HepG2 (cell line): ENCODE results near the gene RNF123. TPM values are rescaled to one million over a fixed set of nuclear protein-coding genes. Genes with fewer than 3 reads are reported as not detected.

Source experiments
- ATRX ChIP-seq: sonication (generic); formaldehyde crosslinking; IDR thresholded peaks from 2 replicates; pipeline ENCODE4 v1.4.0; 2020; ENCODE audit warnings: missing genetic modification reagents, borderline replicate concordance
- E2F1 ChIP-seq: sonication (generic); formaldehyde crosslinking; IDR thresholded peaks from 2 replicates; pipeline ENCODE4 v1.5.0; 2020; ENCODE audit warnings: missing genetic modification reagents
- FOXM1 ChIP-seq: sonication (generic); formaldehyde crosslinking; IDR thresholded peaks from 2 replicates; pipeline ENCODE4 v1.5.0; 2020; ENCODE audit warnings: missing genetic modification reagents
- HNRNPK ChIP-seq: fragments of 200-400 bp; formaldehyde crosslinking; IDR thresholded peaks from 2 replicates; pipeline ENCODE4 v1.6.1; 2018; ENCODE audit warnings: low read length, low read depth, moderate library complexity, mild to moderate bottlenecking; ENCODE audit not compliant: poor library complexity, severe bottlenecking
- ISL2 ChIP-seq: sonication (generic); formaldehyde crosslinking; IDR thresholded peaks from 2 replicates; pipeline ENCODE4 v1.5.0; 2020; ENCODE audit warnings: missing genetic modification reagents
- KAT2B ChIP-seq: fragments of 150-350 bp; IDR thresholded peaks from 2 replicates; pipeline ENCODE4 v1.6.1; 2014; ENCODE audit warnings: low read depth, low read length, borderline replicate concordance
- ZFP36L1 ChIP-seq: sonication (generic); formaldehyde crosslinking; IDR thresholded peaks from 2 replicates; pipeline ENCODE4 v1.8.0; 2022; ENCODE audit warnings: mild to moderate bottlenecking, missing genetic modification reagents, moderate library complexity
- ZNF484 ChIP-seq: sonication (generic); formaldehyde crosslinking; IDR thresholded peaks from 2 replicates; pipeline ENCODE4 v1.5.1; 2020; ENCODE audit warnings: mild to moderate bottlenecking, low read depth, missing genetic modification reagents, borderline replicate concordance
- polyA plus RNA-seq, 8 experiments: library from polyadenylated mRNA; depleted of rRNA in 3 of 8; stranded (reverse) in 7 of 8; unstranded in 1 of 8; fragments of >200 nt; fragmentation: Illumina TruSeq in 4 of 8; extraction: Trizol in 4 of 8; gene quantifications; 2 replicates each; pipeline versions ENCODE4 v1.2.1 to v1.2.3, GENCODE V29; 2011 to 2016; ENCODE audit warnings: low read depth in 4 of 8, missing spikeins in 1 of 8, mixed read lengths in 1 of 8; ENCODE audit not compliant: insufficient read depth in 1 of 8
- total RNA-seq, 5 experiments: library from RNA; depleted of rRNA; stranded (reverse); fragments of >200 nt; fragmentation: Illumina TruSeq; extraction: Trizol; gene quantifications; 2 replicates each; pipeline ENCODE4 v1.2.3, GENCODE V29; 2016; ENCODE audit warnings: low read depth in 1 of 5
- TF ChIP-seq, protein P1 (sequence below): sonication (generic); IDR thresholded peaks from 2 replicates; pipeline ENCODE4 v1.6.1; 2016; ENCODE audit warnings: low read depth, borderline replicate concordance
- TF ChIP-seq, protein P2 (sequence below), 2 experiments: fragments of 450-650 bp in 1 of 2; sonication (generic) in 1 of 2; formaldehyde crosslinking in 1 of 2; IDR thresholded peaks; 2 replicates each; pipeline versions ENCODE4 v1.6.1 to v1.8.0; 2016 to 2022; ENCODE audit warnings: antibody characterized with exemption in 1 of 2, mild to moderate bottlenecking in 1 of 2, missing genetic modification reagents in 1 of 2
- TF ChIP-seq, protein P3 (sequence below): sonication (generic); formaldehyde crosslinking; IDR thresholded peaks from 2 replicates; pipeline ENCODE4 v1.8.0; 2022; ENCODE audit warnings: mild to moderate bottlenecking, missing genetic modification reagents; ENCODE audit not compliant: insufficient replicate concordance
- TF ChIP-seq, protein P4 (sequence below): sonication (generic); formaldehyde crosslinking; IDR thresholded peaks from 2 replicates; pipeline ENCODE4 v1.8.1; 2023; ENCODE audit warnings: mild to moderate bottlenecking, moderate library complexity, missing genetic modification reagents

RNF123 gene
- total and polyA plus RNA-seq, 2 of the 13 experiments (the other 11 are each of a cell fraction or from before 2014, with no cell fraction given), result 29.9 to 82.2 TPM

- TF ChIP-seq ZNF484 (CRISPR knock-in tag) (no peak), FOXM1 (CRISPR knock-in tag) (no peak), KAT2B (no peak), ATRX (CRISPR knock-in tag) (no peak), ZFP36L1 (CRISPR knock-in tag) (peak; percentile 59; the same call in 1 of the 2 replicates), HNRNPK (peak; percentile 28), ISL2 (CRISPR knock-in tag) (no peak), E2F1 (CRISPR knock-in tag) (peak; percentile 92)
- TF ChIP-seq, protein P1, sequence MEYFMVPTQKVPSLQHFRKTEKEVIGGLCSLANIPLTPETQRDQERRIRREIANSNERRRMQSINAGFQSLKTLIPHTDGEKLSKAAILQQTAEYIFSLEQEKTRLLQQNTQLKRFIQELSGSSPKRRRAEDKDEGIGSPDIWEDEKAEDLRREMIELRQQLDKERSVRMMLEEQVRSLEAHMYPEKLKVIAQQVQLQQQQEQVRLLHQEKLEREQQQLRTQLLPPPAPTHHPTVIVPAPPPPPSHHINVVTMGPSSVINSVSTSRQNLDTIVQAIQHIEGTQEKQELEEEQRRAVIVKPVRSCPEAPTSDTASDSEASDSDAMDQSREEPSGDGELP, result peak; percentile 63; the same call in 1 of the 2 replicates
- TF ChIP-seq, protein P2, sequence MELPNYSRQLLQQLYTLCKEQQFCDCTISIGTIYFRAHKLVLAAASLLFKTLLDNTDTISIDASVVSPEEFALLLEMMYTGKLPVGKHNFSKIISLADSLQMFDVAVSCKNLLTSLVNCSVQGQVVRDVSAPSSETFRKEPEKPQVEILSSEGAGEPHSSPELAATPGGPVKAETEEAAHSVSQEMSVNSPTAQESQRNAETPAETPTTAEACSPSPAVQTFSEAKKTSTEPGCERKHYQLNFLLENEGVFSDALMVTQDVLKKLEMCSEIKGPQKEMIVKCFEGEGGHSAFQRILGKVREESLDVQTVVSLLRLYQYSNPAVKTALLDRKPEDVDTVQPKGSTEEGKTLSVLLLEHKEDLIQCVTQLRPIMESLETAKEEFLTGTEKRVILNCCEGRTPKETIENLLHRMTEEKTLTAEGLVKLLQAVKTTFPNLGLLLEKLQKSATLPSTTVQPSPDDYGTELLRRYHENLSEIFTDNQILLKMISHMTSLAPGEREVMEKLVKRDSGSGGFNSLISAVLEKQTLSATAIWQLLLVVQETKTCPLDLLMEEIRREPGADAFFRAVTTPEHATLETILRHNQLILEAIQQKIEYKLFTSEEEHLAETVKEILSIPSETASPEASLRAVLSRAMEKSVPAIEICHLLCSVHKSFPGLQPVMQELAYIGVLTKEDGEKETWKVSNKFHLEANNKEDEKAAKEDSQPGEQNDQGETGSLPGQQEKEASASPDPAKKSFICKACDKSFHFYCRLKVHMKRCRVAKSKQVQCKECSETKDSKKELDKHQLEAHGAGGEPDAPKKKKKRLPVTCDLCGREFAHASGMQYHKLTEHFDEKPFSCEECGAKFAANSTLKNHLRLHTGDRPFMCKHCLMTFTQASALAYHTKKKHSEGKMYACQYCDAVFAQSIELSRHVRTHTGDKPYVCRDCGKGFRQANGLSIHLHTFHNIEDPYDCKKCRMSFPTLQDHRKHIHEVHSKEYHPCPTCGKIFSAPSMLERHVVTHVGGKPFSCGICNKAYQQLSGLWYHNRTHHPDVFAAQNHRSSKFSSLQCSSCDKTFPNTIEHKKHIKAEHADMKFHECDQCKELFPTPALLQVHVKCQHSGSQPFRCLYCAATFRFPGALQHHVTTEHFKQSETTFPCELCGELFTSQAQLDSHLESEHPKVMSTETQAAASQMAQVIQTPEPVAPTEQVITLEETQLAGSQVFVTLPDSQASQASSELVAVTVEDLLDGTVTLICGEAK (IDR thresholded peaks at IDR 0.05), result no peak
- TF ChIP-seq, protein P2 (CRISPR knock-in tag; IDR thresholded peaks at IDR 0.05), result peak; percentile 22; the same call in 1 of the 2 replicates
- TF ChIP-seq, protein P3, sequence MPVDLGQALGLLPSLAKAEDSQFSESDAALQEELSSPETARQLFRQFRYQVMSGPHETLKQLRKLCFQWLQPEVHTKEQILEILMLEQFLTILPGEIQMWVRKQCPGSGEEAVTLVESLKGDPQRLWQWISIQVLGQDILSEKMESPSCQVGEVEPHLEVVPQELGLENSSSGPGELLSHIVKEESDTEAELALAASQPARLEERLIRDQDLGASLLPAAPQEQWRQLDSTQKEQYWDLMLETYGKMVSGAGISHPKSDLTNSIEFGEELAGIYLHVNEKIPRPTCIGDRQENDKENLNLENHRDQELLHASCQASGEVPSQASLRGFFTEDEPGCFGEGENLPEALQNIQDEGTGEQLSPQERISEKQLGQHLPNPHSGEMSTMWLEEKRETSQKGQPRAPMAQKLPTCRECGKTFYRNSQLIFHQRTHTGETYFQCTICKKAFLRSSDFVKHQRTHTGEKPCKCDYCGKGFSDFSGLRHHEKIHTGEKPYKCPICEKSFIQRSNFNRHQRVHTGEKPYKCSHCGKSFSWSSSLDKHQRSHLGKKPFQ (CRISPR knock-in tag), result no peak
- TF ChIP-seq, protein P4, sequence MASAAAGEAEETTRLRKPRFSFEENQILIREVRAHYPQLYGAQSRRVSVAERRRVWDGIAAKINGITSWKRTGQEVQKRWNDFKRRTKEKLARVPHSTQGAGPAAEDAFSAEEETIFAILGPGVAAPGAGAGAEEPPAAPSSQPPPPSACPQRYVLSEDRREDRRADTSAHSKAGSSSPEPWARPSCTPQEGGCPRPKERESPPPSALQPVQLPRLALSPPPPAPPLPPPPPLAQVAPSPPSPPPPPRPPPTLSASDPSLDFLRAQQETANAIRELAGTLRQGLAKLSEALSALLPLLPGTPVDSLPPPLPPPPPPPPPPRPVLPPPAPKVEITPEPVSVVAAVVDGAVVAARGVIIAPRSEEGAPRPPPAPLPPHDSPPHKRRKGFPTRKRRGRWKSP (CRISPR knock-in tag), result peak; percentile 91
These were observed 34.5 kb downstream of the RNF123 start, which contains the start of gene GMPPB (continued) for GRCh38 chr3:49723628-49724551.
